ENCODE results near the gene HOXD12.

DNA sequence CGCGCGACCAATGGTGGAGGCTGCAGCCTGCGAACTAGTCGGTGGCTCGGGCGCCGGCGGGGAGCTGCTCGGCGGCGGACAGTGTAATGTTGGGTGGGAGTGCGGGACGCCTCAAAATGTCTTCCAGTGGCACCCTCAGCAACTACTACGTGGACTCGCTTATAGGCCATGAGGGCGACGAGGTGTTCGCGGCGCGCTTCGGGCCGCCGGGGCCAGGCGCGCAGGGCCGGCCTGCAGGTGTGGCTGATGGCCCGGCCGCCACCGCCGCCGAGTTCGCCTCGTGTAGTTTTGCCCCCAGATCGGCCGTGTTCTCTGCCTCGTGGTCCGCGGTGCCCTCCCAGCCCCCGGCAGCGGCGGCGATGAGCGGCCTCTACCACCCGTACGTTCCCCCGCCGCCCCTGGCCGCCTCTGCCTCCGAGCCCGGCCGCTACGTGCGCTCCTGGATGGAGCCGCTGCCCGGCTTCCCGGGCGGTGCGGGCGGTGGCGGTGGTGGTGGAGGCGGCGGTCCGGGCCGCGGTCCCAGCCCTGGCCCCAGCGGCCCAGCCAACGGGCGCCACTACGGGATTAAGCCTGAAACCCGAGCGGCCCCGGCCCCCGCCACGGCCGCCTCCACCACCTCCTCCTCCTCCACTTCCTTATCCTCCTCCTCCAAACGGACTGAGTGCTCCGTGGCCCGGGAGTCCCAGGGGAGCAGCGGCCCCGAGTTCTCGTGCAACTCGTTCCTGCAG, 23.3 kb downstream of the HOXD12 start, which contains the start of gene HOXD9:
- no peak for TF ChIP-seq POLR2A (IDR thresholded peaks at IDR 0.05; ENCODE audit: low read depth, low read length)
- no peak for TF ChIP-seq TAF1 (IDR thresholded peaks at IDR 0.05; ENCODE audit: borderline replicate concordance, low read depth, low read length)
- TF ChIP-seq POLR2AphosphoS5 (IDR thresholded peaks at IDR 0.05; ENCODE audit: low read depth, low read length): no peak
